B cell (primary cell): ENCODE measurements around the gene CEACAM21. TPM values are rescaled to one million over a fixed set of nuclear protein-coding genes. Genes with fewer than 3 reads are reported as not detected.
A peak's percentile ranks its signal among the peaks of the same experiment; 100 is the strongest.

Source experiments
- ATAC-seq: fragments of 200-7000 bp; cut with Tn5 transposase; one replicate; pipeline ENCODE4 v1.10.0; 2021; ENCODE audit warnings: low read depth, mild to moderate bottlenecking, moderate number of reproducible peaks, moderate library complexity
- CTCF ChIA-PET: fragments of 350-600 bp; sonication (Branson Sonifier 250); formaldehyde crosslinking; loops from one replicate; lab custom pipeline; 2021; ENCODE audit warnings: antibody characterized with exemption, inconsistent platforms; lab: Charles Lee
- POLR2A ChIA-PET: fragments of 350-600 bp; sonication (Branson Sonifier 250); formaldehyde crosslinking; loops from one replicate; lab custom pipeline; 2021; ENCODE audit warnings: antibody characterized with exemption; lab: Charles Lee
- DNase-seq: peaks from one replicate; pipeline ENCODE4 v3.0.0; 2013
- H2AFZ ChIP-seq: 2 replicates; pipeline ENCODE4 v1.6.1; 2012; ENCODE audit warnings: mild to moderate bottlenecking, low read depth, low read length; ENCODE audit not compliant: insufficient read depth, poor library complexity, severe bottlenecking
- H3K27ac ChIP-seq, 2 donors: 1 replicate in 1 of 2; 2 replicates in 1 of 2; pipeline ENCODE4 v1.5.1; 2012 to 2013; ENCODE audit warnings: low read length in 2 of 2, mild to moderate bottlenecking in 2 of 2, moderate library complexity in 1 of 2
- H3K27me3 ChIP-seq, 4 experiments: fragments of 200-600 bp in 1 of 4; sonication (generic) in 1 of 4; replicated peaks in 1 of 4; 1 replicate in 2 of 4; 2 replicates in 2 of 4; pipeline versions ENCODE4 v1.6.1 to v1.7.0; 2013 to 2016; ENCODE audit warnings: low read length in 3 of 4, mild to moderate bottlenecking in 2 of 4, mixed read lengths in 1 of 4, moderate library complexity in 1 of 4; ENCODE audit not compliant: insufficient read depth in 4 of 4, control insufficient read depth in 3 of 4; ENCODE audit errors: control extremely low read depth in 1 of 4
- H3K36me3 ChIP-seq, 2 experiments: replicated peaks in 1 of 2; 1 replicate in 1 of 2; 2 replicates in 1 of 2; pipeline versions ENCODE4 v1.6.1 to v1.7.1; 2013; ENCODE audit warnings: low read length in 1 of 2; ENCODE audit not compliant: insufficient read depth in 2 of 2, control insufficient read depth in 1 of 2; ENCODE audit errors: control extremely low read depth in 1 of 2, extremely low read depth in 1 of 2
- H3K4me1 ChIP-seq, 2 donors: fragments of 200-600 bp in 1 of 2; sonication (generic) in 1 of 2; 1 replicate in 1 of 2; 2 replicates in 1 of 2; pipeline versions ENCODE4 v1.5.1 to v1.6.1; 2013 to 2017; ENCODE audit warnings: low read length in 2 of 2; ENCODE audit not compliant: control insufficient read depth in 2 of 2, insufficient read depth in 2 of 2
- H3K4me2 ChIP-seq: replicated peaks from 2 replicates; pipeline ENCODE3; 2012; ENCODE audit warnings: mild to moderate bottlenecking, low read depth, low read length; ENCODE audit not compliant: poor library complexity, severe bottlenecking
- H3K4me3 ChIP-seq, 5 experiments: fragments of 200-600 bp in 1 of 5; sonication (generic) in 1 of 5; 1 replicate in 3 of 5; 2 replicates in 2 of 5; pipeline versions ENCODE4 v1.5.1 to v1.7.0; 2011 to 2016; ENCODE audit warnings: low read length in 4 of 5, mild to moderate bottlenecking in 4 of 5, low read depth in 2 of 5, control low read depth in 1 of 5, moderate library complexity in 1 of 5; ENCODE audit not compliant: insufficient read depth in 1 of 5; ENCODE audit errors: control extremely low read depth in 1 of 5, extremely low read depth in 1 of 5
- H3K79me2 ChIP-seq: fragments of 200-600 bp; sonication (generic); one replicate; pipeline ENCODE4 v1.6.0; 2016; ENCODE audit warnings: low read length; ENCODE audit not compliant: control insufficient read depth, insufficient read depth
- H3K9ac ChIP-seq: fragments of 200-600 bp; sonication (generic); 2 replicates; pipeline ENCODE4 v1.6.1; 2017; ENCODE audit warnings: mild to moderate bottlenecking, low read length, moderate library complexity
- H3K9me3 ChIP-seq, 3 donors: one replicate each; pipeline versions ENCODE4 v1.6.1 to v1.7.1; 2013; ENCODE audit warnings: low read length in 2 of 3; ENCODE audit not compliant: control insufficient read depth in 2 of 3, insufficient read depth in 1 of 3; ENCODE audit errors: control extremely low read depth in 1 of 3
- H4K20me1 ChIP-seq: 2 replicates; pipeline ENCODE4 v1.6.0; 2012; ENCODE audit warnings: mild to moderate bottlenecking, low read length; ENCODE audit not compliant: insufficient read depth, control insufficient read depth, poor library complexity, severe bottlenecking
- H3K27ac Mint-ChIP-seq: one replicate; pipeline ENCODE4 v1.8.0; 2021; ENCODE audit warnings: mixed read lengths
- H3K27me3 Mint-ChIP-seq: one replicate; pipeline ENCODE4 v1.8.0; 2021; ENCODE audit warnings: mixed read lengths
- H3K4me1 Mint-ChIP-seq: one replicate; pipeline ENCODE4 v1.8.0; 2021; ENCODE audit warnings: mixed read lengths
- H3K4me3 Mint-ChIP-seq: one replicate; pipeline ENCODE4 v1.8.0; 2021; ENCODE audit warnings: mixed read lengths
- H3K9me3 Mint-ChIP-seq: one replicate; pipeline ENCODE4 v1.8.0; 2022; ENCODE audit warnings: mixed read lengths; ENCODE audit not compliant: insufficient read depth
- EZH2 ChIP-seq: IDR thresholded peaks from 2 replicates; pipeline ENCODE4 v1.6.1; 2012; ENCODE audit warnings: borderline replicate concordance, low read depth, mild to moderate bottlenecking, moderate library complexity, low read length; ENCODE audit not compliant: insufficient read depth, poor library complexity, severe bottlenecking
- WGBS: methylation state at CpG from one replicate; pipeline ENCODE4 v1.1.5; 2013; ENCODE audit warnings: missing lambda C conversion rate; ENCODE audit not compliant: insufficient coverage; 5-methylcytosine and 5-hydroxymethylcytosine counted together
- intact Hi-C: fragments of 100-400 bp; cut with micrococcal nuclease; formaldehyde crosslinking; loops from one replicate; pipeline ENCODE4 v1.10.0; 2022
- polyA plus RNA-seq: library from polyadenylated mRNA; depleted of rRNA; stranded (reverse); fragments of >200 nt; gene quantifications from 2 replicates; pipeline ENCODE4 v1.2.3, GENCODE V29; 2012
- total RNA-seq, 2 donors: library from RNA; stranded (reverse); fragments of 120-200 nt in 1 of 2; gene quantifications; 1 replicate in 1 of 2; 2 replicates in 1 of 2; pipeline versions ENCODE4 v1.2.3 to v1.2.4, GENCODE V29; 2013 to 2022
- TF ChIP-seq, protein P1 (sequence below): fragments of 200-600 bp; IDR thresholded peaks from one replicate; pipeline ENCODE4 v1.8.0; 2022; ENCODE audit warnings: antibody characterized with exemption, mild to moderate bottlenecking

The CEACAM21 gene
- total and polyA plus RNA-seq, 2 donors (not counting 1 experiment from before 2014, with no cell fraction given), result 18.9 to 27.3 TPM

DNA sequence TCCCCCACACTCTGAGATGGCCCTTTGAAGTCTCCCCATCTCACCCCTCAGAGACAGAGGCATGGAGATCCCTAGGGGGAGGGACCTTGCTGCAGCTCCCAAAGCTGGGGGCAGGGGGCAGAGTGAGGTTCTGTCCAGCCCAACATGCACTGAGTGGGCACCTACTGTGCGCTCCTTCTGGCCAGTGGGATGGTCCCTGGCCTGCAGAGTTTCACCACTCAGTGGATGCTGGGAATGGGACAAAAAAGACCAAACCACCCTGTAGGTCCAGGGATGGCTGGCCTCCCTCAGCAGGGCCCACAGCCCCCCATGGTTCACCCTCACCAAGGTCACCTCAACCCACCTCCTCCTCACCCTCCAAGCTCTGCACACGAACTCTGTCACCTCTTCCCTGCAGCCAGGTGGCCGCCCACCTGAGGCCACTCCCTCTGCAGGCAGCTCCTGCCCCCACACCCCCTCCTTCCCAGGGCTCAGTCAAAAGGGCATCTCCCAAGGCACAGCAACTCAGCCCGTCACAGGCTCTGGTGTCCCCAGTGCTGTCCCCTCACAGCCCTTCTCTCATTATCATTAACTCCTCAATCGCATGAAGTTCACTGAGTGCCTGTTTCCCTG, 16.1 kb downstream of the CEACAM21 start:
- Histone ChIP-seq H3K4me3 (no peak overlapping the region), H3K79me2 (no peaks in the 10 kb centered on the region), H3K36me3 (no peaks in the 10 kb centered on the region), H4K20me1 (no peaks in the 10 kb centered on the region), H3K27me3 (peaks cover 0 to 10% (median 3%) of the 10 kb centered on the region in 4 experiments), H3K4me1 (peaks cover 0 to 10% of the 10 kb centered on the region in 2 donors), H2AFZ (no peak overlapping the region), H3K27ac (no peak overlapping the region), H3K4me2 (no peak overlapping the region), H3K9ac (no peak overlapping the region), H3K9me3 (no peaks in the 10 kb centered on the region)
- peaks cover 6% of the 10 kb centered on the region for H3K4me1 Mint-ChIP-seq
- TF ChIP-seq, protein P1, sequence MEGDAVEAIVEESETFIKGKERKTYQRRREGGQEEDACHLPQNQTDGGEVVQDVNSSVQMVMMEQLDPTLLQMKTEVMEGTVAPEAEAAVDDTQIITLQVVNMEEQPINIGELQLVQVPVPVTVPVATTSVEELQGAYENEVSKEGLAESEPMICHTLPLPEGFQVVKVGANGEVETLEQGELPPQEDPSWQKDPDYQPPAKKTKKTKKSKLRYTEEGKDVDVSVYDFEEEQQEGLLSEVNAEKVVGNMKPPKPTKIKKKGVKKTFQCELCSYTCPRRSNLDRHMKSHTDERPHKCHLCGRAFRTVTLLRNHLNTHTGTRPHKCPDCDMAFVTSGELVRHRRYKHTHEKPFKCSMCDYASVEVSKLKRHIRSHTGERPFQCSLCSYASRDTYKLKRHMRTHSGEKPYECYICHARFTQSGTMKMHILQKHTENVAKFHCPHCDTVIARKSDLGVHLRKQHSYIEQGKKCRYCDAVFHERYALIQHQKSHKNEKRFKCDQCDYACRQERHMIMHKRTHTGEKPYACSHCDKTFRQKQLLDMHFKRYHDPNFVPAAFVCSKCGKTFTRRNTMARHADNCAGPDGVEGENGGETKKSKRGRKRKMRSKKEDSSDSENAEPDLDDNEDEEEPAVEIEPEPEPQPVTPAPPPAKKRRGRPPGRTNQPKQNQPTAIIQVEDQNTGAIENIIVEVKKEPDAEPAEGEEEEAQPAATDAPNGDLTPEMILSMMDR, result no peak
- TF ChIP-seq EZH2, result no peak
- no peak overlapping the region for H3K4me3 Mint-ChIP-seq
- H3K27me3 Mint-ChIP-seq, result peaks cover 12% of the 10 kb centered on the region
- CTCF ChIA-PET, result interaction anchor here (1.0 to 6.5 kb wide), 4 partner anchors 10 to 143 kb away, joined by 3 to 71 read pairs (median 8); no protein-coding TSS in a partner anchor
- POLR2A ChIA-PET, result no interaction called here
- intact Hi-C loops, result no loop called here
- no peak overlapping the region for H3K27ac Mint-ChIP-seq
- no peaks in the 10 kb centered on the region for H3K9me3 Mint-ChIP-seq
- no peak for DNase-seq
- 60% methylated on average over 4 of the region's 5 CpGs for WGBS
- no peak for ATAC-seq

DNA sequence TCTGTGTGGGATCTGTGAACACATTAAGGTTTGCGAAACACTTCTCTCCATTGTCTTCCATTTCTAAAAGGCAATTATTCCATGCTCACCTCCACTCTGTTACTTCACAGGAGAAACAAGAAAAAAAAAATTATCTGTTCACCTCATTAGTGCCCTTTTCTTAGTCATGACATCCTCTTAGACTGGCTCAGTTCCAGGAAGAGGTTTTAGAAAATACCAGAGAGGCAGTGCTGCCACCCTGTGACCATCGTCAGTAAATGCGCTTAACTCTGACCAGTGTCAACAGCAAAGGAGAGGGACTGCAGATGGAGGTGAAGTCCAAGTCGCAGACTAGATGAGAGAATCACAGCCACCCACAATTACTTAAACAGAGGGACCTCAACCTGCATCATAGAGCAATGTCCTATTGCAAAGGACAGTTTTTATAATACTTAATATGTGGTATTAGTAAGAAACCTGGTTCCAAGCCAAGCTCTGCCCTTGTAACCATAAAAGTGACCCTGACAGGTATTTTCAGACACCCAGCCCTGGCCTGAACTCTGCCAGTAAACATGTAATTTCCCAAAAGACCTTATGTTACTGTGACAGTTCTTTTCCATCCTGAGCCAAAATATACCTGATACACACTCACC, 19.4 kb downstream of the CEACAM21 start:
- H3K9me3 Mint-ChIP-seq, result no peaks in the 10 kb centered on the region
- H3K4me3 Mint-ChIP-seq, result no peak overlapping the region
- no peak overlapping the region for H3K9ac ChIP-seq
- H3K79me2 ChIP-seq, result no peaks in the 10 kb centered on the region
- no peak overlapping the region for H3K4me2 ChIP-seq
- H3K27ac ChIP-seq, result no peak overlapping the region
- WGBS, result no CpG with 5 or more reads among the region's 4 CpGs
- peak; percentile 81 for DNase-seq
- no peak overlapping the region for H3K27ac Mint-ChIP-seq
- CTCF ChIA-PET, result interaction anchor here (0.6 to 6.5 kb wide), 21 partner anchors 7 to 621 kb away, joined by 3 to 71 read pairs (median 6); partner anchors contain the start of genes CCDC97, CEACAM21 and DMAC2
- no peaks in the 10 kb centered on the region for H3K36me3 ChIP-seq
- H2AFZ ChIP-seq, result no peak overlapping the region
- ATAC-seq, result peak; percentile 77
- no peaks in the 10 kb centered on the region for H3K9me3 ChIP-seq
- TF ChIP-seq, protein P1, result peak; percentile 87
- TF ChIP-seq EZH2, result no peak
- intact Hi-C loops, result loop anchor here (1.0 to 5.0 kb wide), 6 partner anchors 33 to 1068 kb away; no protein-coding TSS in a partner anchor
- H4K20me1 ChIP-seq, result no peaks in the 10 kb centered on the region
- peaks cover 11% of the 10 kb centered on the region for H3K27me3 Mint-ChIP-seq
- H3K4me1 Mint-ChIP-seq, result peaks cover 14% of the 10 kb centered on the region
- peaks cover 0 to 19% of the 10 kb centered on the region in 2 donors for H3K4me1 ChIP-seq
- H3K4me3 ChIP-seq, result no peak overlapping the region
- H3K27me3 ChIP-seq, result peaks cover 0 to 10% (median 3%) of the 10 kb centered on the region in 4 experiments
- POLR2A ChIA-PET, result interaction anchor here (0.6 kb wide), 1 partner anchor 40 kb away, joined by 10 read pairs; no protein-coding TSS in a partner anchor
